Left forelimb (tissue), 1 donor: ENCODE measurements around the gene KRTAP4-4.

ENCODE experiments used
- DNase-seq: peaks from one replicate; pipeline ENCODE4 v3.0.0-alpha.2; 2018; ENCODE audit warnings: low spot score

KRTAP4-4 gene

GRCh38 chr17:41111151-41111885 is 49.2 kb downstream of the KRTAP4-4 start:
- DNase-seq = no peak
